GM12891 (cell line): ENCODE results near the gene NBAS.

Experiments used
- DNase-seq: peaks from one replicate; pipeline ENCODE4 v3.0.0; 2011; ENCODE audit warnings: low spot score; ENCODE audit not compliant: insufficient read length
- FAIRE-seq: peaks from 2 replicates; lab custom pipeline; 2011; peaks lifted over from hg19 to GRCh38; lab: Jason Lieb, UNC
- PAX5 ChIP-seq: IDR thresholded peaks from 2 replicates; pipeline ENCODE4 v1.6.1; 2011; ENCODE audit warnings: low read length, moderate library complexity, mild to moderate bottlenecking; ENCODE audit not compliant: insufficient read depth, severe bottlenecking
- POLR2A ChIP-seq: IDR thresholded peaks from 2 replicates; pipeline ENCODE4 v1.6.1; 2011; ENCODE audit warnings: low read depth, low read length, control low read depth
- POLR2AphosphoS5 ChIP-seq: IDR thresholded peaks from 2 replicates; pipeline ENCODE4 v1.6.1; 2011; ENCODE audit warnings: low read depth, low read length, control low read depth
- POU2F2 ChIP-seq: IDR thresholded peaks from 2 replicates; pipeline ENCODE4 v1.6.1; 2011; ENCODE audit warnings: low read depth, mild to moderate bottlenecking, control low read depth, low read length, moderate library complexity
- SPI1 ChIP-seq: IDR thresholded peaks from 2 replicates; pipeline ENCODE4 v1.6.1; 2011; ENCODE audit warnings: low read depth, low read length, control low read depth
- TAF1 ChIP-seq: IDR thresholded peaks from 2 replicates; pipeline ENCODE4 v1.6.1; 2011; ENCODE audit warnings: low read depth, low read length, control low read depth

NBAS gene

DNA sequence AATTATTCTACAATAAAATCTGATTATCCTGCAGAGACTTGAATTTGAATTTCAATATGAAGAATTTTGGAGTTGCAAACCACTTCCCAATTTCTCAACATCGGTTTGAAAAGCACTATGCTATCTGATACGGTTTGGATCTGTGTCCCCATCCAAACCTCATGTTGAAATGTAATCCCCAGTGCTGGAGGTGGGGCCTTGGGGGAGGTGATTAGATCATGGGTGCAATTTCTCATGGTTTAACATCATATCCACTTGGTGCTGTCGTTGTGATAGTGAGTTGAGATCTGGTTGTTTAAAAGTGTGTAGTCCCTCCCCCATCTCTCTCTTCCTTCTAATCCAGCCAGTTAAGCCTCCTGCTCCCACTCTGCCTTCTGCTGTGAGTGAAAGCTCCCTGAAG, 205.7 kb downstream of the NBAS start:
- no peak for TF ChIP-seq TAF1
- TF ChIP-seq SPI1: no peak
- TF ChIP-seq POLR2A: no peak
- no peak for TF ChIP-seq PAX5
- TF ChIP-seq POLR2AphosphoS5: no peak
- no peak for TF ChIP-seq POU2F2
- DNase-seq: no peak
- FAIRE-seq: no peak

GRCh38 chr2:15354596-15355366, 206.4 kb downstream of the NBAS start:
- DNase-seq (no peak), FAIRE-seq (no peak)
- TF ChIP-seq PAX5 (no peak), POU2F2 (no peak), SPI1 (no peak), POLR2A (no peak), POLR2AphosphoS5 (no peak), TAF1 (no peak)

DNA sequence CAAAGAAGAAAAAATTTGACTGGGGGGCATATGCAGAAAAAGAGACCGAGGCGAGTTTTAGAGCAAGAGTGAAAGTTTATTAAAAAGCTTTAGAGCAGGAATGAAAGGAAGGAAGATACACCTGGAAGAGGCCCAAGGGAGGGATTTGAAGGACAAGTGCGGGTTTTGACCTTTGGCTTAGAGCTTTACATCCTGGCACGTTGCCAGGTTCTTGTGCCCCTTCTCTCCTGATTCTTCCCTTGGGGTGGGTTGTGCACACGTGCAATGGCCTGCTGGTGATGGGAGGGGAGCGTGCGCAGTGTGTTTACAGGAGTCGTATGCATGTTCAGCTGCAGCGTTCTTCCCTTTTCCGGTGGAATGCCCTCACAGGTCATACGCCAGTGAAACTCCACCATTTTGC, 208.8 kb downstream of the NBAS start:
- DNase-seq (no peak), FAIRE-seq (no peak)
- no peak for TF ChIP-seq SPI1
- no peak for TF ChIP-seq PAX5
- TF ChIP-seq POU2F2: no peak
- TF ChIP-seq POLR2A: no peak
- no peak for TF ChIP-seq POLR2AphosphoS5
- no peak for TF ChIP-seq TAF1

- no peak for TF ChIP-seq POLR2A
- no peak for TF ChIP-seq SPI1
- TF ChIP-seq POLR2AphosphoS5: no peak
- no peak for TF ChIP-seq POU2F2
- TF ChIP-seq PAX5: no peak
- TF ChIP-seq TAF1: no peak
- DNase-seq: no peak
- FAIRE-seq: no peak
Observed at GRCh38 chr2:15348636-15349035, 212.5 kb downstream of the NBAS start.

DNA sequence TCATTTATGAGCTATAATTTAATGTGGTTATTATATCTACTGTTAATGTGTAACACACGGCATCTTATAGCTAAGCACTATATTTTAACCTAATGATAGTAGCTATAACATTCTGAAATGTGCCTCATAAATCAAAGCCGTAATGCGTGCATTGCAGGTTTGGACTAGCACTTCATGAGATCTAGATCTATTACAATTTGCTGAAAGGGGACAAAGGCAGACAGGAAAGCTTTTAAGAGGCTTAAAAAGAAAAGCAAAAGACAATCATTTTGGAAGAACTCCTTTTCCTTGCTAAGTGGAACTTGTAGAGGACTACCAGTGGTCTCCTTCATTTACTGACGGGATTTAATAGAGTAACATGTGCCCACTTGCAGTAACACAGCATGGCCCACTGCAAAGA, 213.1 kb downstream of the NBAS start:
- no peak for FAIRE-seq
- no peak for TF ChIP-seq TAF1

GRCh38 chr2:15346624-15347023, 214.5 kb downstream of the NBAS start:
- FAIRE-seq (no peak), DNase-seq (no peak)
- TF ChIP-seq TAF1: no peak

More for the DNA sequence above, 213.1 kb downstream of the NBAS start:
- no peak for DNase-seq

GRCh38 chr2:15337996-15338666, 223.0 kb downstream of the NBAS start:
- DNase-seq (no peak), FAIRE-seq (no peak)
- TF ChIP-seq SPI1: no peak
- TF ChIP-seq POLR2A: no peak
- no peak for TF ChIP-seq PAX5
- TF ChIP-seq POLR2AphosphoS5: no peak
- no peak for TF ChIP-seq POU2F2
- no peak for TF ChIP-seq TAF1

- DNase-seq (no peak), FAIRE-seq (no peak)
- TF ChIP-seq PAX5 (no peak), POLR2A (no peak), TAF1 (no peak), POLR2AphosphoS5 (no peak), SPI1 (no peak), POU2F2 (no peak)
Observed at GRCh38 chr2:15334644-15335326, 226.3 kb downstream of the NBAS start.

GRCh38 chr2:15331787-15332186, 229.3 kb downstream of the NBAS start:
- TF ChIP-seq POLR2AphosphoS5: no peak
- no peak for TF ChIP-seq TAF1
- no peak for TF ChIP-seq POLR2A
- TF ChIP-seq POU2F2: no peak
- TF ChIP-seq SPI1: no peak
- TF ChIP-seq PAX5: no peak
- FAIRE-seq (no peak), DNase-seq (no peak)

GRCh38 chr2:15325296-15325695, 235.8 kb downstream of the NBAS start:
- no peak for FAIRE-seq

More at GRCh38 chr2:15325296-15325695, 235.8 kb downstream of the NBAS start:
- TF ChIP-seq PAX5 (no peak), SPI1 (no peak)
- DNase-seq: no peak
